ENCODE measurements around the gene PRKAG2.
"Not testable (repeated sequence)": the region's sequence is repeated elsewhere in the genome, so short reads cannot be mapped to it uniquely, and the experiment has no call there.

The PRKAG2 gene

GRCh38 chr7:151575410-151575809 lies 301.5 kb downstream of the PRKAG2 start:
- TF ChIP-seq CTCF (IDR thresholded peaks at IDR 0.05; ENCODE audit: insufficient read depth, low read length, poor library complexity, severe bottlenecking), result no peak
- Histone ChIP-seq H3K27me3 (replicated peaks; ENCODE audit: control insufficient read depth, insufficient read depth, low read length) (no peaks in the 10 kb centered on the region), H3K36me3 (ENCODE audit: control insufficient read depth, insufficient read depth, low read length) (no peaks in the 10 kb centered on the region), H3K4me3 (replicated peaks; ENCODE audit: low read depth, low read length) (no peak overlapping the region)
- DNase-seq (ENCODE audit: extremely low read depth, insufficient read length), result no peak

GRCh38 chr7:151573046-151573445 lies 303.9 kb downstream of the PRKAG2 start:
- not testable (repeated sequence) for DNase-seq (ENCODE audit: extremely low read depth, insufficient read length); H3K27me3 ChIP-seq (replicated peaks; ENCODE audit: control insufficient read depth, insufficient read depth, low read length)

GRCh38 chr7:151572136-151572535 lies 304.8 kb downstream of the PRKAG2 start:
- Histone ChIP-seq H3K27me3 (replicated peaks; ENCODE audit: control insufficient read depth, insufficient read depth, low read length) (no peaks in the 10 kb centered on the region), H3K36me3 (ENCODE audit: control insufficient read depth, insufficient read depth, low read length) (no peaks in the 10 kb centered on the region), H3K4me3 (replicated peaks; ENCODE audit: low read depth, low read length) (no peak overlapping the region)
- no peak for DNase-seq (ENCODE audit: extremely low read depth, insufficient read length)
- no peak for TF ChIP-seq CTCF (IDR thresholded peaks at IDR 0.05; ENCODE audit: insufficient read depth, low read length, poor library complexity, severe bottlenecking)

More at GRCh38 chr7:151573046-151573445, 303.9 kb downstream of the PRKAG2 start:
- H3K4me3 ChIP-seq (replicated peaks; ENCODE audit: low read depth, low read length); H3K36me3 ChIP-seq (ENCODE audit: control insufficient read depth, insufficient read depth, low read length): not testable (repeated sequence)

GRCh38 chr7:151571471-151571870 lies 305.4 kb downstream of the PRKAG2 start:
- TF ChIP-seq CTCF (IDR thresholded peaks at IDR 0.05; ENCODE audit: insufficient read depth, low read length, poor library complexity, severe bottlenecking), result no peak
- Histone ChIP-seq H3K4me3 (replicated peaks; ENCODE audit: low read depth, low read length) (no peak overlapping the region), H3K27me3 (replicated peaks; ENCODE audit: control insufficient read depth, insufficient read depth, low read length) (no peaks in the 10 kb centered on the region), H3K36me3 (ENCODE audit: control insufficient read depth, insufficient read depth, low read length) (no peaks in the 10 kb centered on the region)
- no peak for DNase-seq (ENCODE audit: extremely low read depth, insufficient read length)

- H3K27me3 ChIP-seq (replicated peaks; ENCODE audit: control insufficient read depth, insufficient read depth, low read length), result no peaks in the 10 kb centered on the region
- peak; percentile 39 for TF ChIP-seq CTCF (IDR thresholded peaks at IDR 0.05; ENCODE audit: insufficient read depth, low read length, poor library complexity, severe bottlenecking)
- no peak overlapping the region for H3K4me3 ChIP-seq (replicated peaks; ENCODE audit: low read depth, low read length)
- DNase-seq (ENCODE audit: extremely low read depth, insufficient read length), result no peak
- H3K36me3 ChIP-seq (ENCODE audit: control insufficient read depth, insufficient read depth, low read length), result no peaks in the 10 kb centered on the region
These were observed 306.5 kb downstream of the PRKAG2 start for GRCh38 chr7:151570366-151570915.

- no peak for TF ChIP-seq CTCF (IDR thresholded peaks at IDR 0.05; ENCODE audit: insufficient read depth, low read length, poor library complexity, severe bottlenecking)
- no peaks in the 10 kb centered on the region for H3K27me3 ChIP-seq (replicated peaks; ENCODE audit: control insufficient read depth, insufficient read depth, low read length)
- H3K36me3 ChIP-seq (ENCODE audit: control insufficient read depth, insufficient read depth, low read length), result no peaks in the 10 kb centered on the region
- no peak overlapping the region for H3K4me3 ChIP-seq (replicated peaks; ENCODE audit: low read depth, low read length)
- no peak for DNase-seq (ENCODE audit: extremely low read depth, insufficient read length)
These were observed 307.7 kb downstream of the PRKAG2 start for GRCh38 chr7:151568956-151569940.
